HL-60 (cell line): ENCODE measurements around the gene GRIA2.

Experiments used
- DNase-seq, 2 experiments: peaks; one replicate each; pipeline ENCODE4 v3.0.0-alpha.2; 2010 to 2020; ENCODE audit warnings: low read depth in 1 of 2, low spot score in 1 of 2
- H3K27ac ChIP-seq: fragments of 250-450 bp; sonication (Bioruptor Pico); replicated peaks from 2 replicates; pipeline ENCODE4 v1.5.1; 2020; ENCODE audit warnings: mild to moderate bottlenecking, moderate library complexity
- H3K27me3 ChIP-seq: fragments of 250-450 bp; sonication (Bioruptor Pico); 2 replicates; pipeline ENCODE4 v1.5.1; 2021; ENCODE audit warnings: mild to moderate bottlenecking, moderate library complexity; ENCODE audit not compliant: insufficient read depth, poor library complexity, severe bottlenecking
- H3K4me3 ChIP-seq: replicated peaks from 2 replicates; pipeline ENCODE4 v1.5.1; 2011; ENCODE audit warnings: mild to moderate bottlenecking, control low read depth, low read length; ENCODE audit not compliant: insufficient read depth
- GABPA ChIP-seq: IDR thresholded peaks from 2 replicates; pipeline ENCODE4 v1.6.1; 2012; ENCODE audit warnings: low read depth
- POLR2AphosphoS5 ChIP-seq: IDR thresholded peaks from 2 replicates; pipeline ENCODE4 v1.6.1; 2012; ENCODE audit warnings: low read depth
- SPI1 ChIP-seq: IDR thresholded peaks from 2 replicates; pipeline ENCODE4 v1.6.1; 2012; ENCODE audit warnings: low read depth, mild to moderate bottlenecking, borderline replicate concordance
- TF ChIP-seq, protein P1 (sequence below): IDR thresholded peaks from one replicate; pipeline ENCODE4 v1.5.1; 2011; ENCODE audit warnings: low read length, control low read depth, inconsistent platforms; ENCODE audit not compliant: insufficient read depth
- TF ChIP-seq, protein P2 (sequence below): IDR thresholded peaks from 2 replicates; pipeline ENCODE4 v1.6.1; 2012; ENCODE audit warnings: low read depth; ENCODE audit not compliant: insufficient replicate concordance

Gene GRIA2

DNA sequence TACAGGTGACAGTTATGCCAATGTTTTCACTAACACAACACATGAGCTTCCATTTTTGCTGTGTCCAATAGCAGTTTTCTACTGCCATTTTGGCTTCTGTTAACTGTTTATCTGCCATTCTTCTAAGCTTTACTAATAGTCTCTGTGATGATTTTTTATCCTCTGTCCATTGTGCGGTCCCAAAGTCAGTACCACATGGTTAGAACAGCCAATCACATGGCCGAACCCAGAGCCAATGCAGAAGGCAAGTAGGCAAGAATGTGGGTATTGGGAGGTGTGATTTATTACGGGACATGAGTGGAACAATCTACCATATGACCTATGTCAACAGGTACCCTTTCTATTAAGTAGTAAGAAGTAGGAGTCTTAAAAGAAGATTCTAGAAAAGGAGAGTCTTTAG lies 61.5 kb downstream of the GRIA2 start:
- H3K27me3 ChIP-seq, result no peaks in the 10 kb centered on the region
- DNase-seq, result no peak
- no peak overlapping the region for H3K4me3 ChIP-seq
- no peak overlapping the region for H3K27ac ChIP-seq
- no peak for TF ChIP-seq GABPA
- TF ChIP-seq POLR2AphosphoS5, result no peak

DNA sequence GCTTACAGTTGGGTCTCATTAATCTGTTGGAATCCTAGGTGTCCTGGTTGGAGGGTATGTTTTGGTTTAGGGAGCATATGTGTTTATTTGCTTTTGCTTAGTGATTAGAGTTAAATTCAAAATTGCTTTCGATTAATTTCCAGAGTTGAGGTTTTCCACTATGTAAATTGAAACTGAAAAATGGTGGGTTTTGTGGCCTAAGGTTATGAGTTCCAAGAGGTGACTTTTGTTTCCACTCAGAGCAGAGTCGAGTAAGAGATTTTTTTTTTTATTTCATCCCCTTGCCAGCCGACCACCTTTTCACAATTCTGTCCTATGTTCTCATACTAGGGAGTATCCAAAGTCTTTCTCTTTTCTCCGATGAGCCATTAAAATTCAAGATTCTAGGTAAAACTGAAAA lies 66.9 kb downstream of the GRIA2 start:
- DNase-seq, result no peak
- TF ChIP-seq, protein P1, sequence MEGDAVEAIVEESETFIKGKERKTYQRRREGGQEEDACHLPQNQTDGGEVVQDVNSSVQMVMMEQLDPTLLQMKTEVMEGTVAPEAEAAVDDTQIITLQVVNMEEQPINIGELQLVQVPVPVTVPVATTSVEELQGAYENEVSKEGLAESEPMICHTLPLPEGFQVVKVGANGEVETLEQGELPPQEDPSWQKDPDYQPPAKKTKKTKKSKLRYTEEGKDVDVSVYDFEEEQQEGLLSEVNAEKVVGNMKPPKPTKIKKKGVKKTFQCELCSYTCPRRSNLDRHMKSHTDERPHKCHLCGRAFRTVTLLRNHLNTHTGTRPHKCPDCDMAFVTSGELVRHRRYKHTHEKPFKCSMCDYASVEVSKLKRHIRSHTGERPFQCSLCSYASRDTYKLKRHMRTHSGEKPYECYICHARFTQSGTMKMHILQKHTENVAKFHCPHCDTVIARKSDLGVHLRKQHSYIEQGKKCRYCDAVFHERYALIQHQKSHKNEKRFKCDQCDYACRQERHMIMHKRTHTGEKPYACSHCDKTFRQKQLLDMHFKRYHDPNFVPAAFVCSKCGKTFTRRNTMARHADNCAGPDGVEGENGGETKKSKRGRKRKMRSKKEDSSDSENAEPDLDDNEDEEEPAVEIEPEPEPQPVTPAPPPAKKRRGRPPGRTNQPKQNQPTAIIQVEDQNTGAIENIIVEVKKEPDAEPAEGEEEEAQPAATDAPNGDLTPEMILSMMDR, result no peak
- no peak overlapping the region for H3K27ac ChIP-seq

DNA sequence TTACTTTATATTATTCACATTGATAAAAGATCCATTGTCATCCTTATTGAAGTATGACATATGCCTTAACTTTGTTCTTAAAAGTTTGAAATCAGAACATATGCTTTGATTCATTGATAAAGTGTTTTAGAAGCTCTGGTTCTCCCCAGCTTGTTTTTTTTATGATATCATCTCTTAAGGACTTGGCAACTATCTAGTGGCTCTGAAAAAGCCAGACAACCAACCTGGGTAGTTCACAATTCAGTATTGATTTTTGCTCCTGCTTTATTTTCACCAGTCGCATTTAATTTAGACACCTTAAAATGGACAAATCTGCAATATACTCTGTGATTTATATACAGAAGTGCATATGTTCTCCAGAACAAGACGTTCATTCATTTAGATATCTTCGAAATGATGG lies 70.1 kb downstream of the GRIA2 start:
- DNase-seq, result no peak
- TF ChIP-seq, protein P1, result no peak
- TF ChIP-seq, protein P2, sequence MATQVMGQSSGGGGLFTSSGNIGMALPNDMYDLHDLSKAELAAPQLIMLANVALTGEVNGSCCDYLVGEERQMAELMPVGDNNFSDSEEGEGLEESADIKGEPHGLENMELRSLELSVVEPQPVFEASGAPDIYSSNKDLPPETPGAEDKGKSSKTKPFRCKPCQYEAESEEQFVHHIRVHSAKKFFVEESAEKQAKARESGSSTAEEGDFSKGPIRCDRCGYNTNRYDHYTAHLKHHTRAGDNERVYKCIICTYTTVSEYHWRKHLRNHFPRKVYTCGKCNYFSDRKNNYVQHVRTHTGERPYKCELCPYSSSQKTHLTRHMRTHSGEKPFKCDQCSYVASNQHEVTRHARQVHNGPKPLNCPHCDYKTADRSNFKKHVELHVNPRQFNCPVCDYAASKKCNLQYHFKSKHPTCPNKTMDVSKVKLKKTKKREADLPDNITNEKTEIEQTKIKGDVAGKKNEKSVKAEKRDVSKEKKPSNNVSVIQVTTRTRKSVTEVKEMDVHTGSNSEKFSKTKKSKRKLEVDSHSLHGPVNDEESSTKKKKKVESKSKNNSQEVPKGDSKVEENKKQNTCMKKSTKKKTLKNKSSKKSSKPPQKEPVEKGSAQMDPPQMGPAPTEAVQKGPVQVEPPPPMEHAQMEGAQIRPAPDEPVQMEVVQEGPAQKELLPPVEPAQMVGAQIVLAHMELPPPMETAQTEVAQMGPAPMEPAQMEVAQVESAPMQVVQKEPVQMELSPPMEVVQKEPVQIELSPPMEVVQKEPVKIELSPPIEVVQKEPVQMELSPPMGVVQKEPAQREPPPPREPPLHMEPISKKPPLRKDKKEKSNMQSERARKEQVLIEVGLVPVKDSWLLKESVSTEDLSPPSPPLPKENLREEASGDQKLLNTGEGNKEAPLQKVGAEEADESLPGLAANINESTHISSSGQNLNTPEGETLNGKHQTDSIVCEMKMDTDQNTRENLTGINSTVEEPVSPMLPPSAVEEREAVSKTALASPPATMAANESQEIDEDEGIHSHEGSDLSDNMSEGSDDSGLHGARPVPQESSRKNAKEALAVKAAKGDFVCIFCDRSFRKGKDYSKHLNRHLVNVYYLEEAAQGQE, result no peak
- TF ChIP-seq POLR2AphosphoS5, result no peak
- no peak for TF ChIP-seq GABPA
- TF ChIP-seq SPI1, result no peak
- H3K4me3 ChIP-seq, result no peak overlapping the region
- H3K27me3 ChIP-seq, result no peaks in the 10 kb centered on the region
- H3K27ac ChIP-seq, result no peak overlapping the region

More for the DNA sequence above, 66.9 kb downstream of the GRIA2 start:
- H3K27me3 ChIP-seq, result no peaks in the 10 kb centered on the region
- no peak overlapping the region for H3K4me3 ChIP-seq

DNA sequence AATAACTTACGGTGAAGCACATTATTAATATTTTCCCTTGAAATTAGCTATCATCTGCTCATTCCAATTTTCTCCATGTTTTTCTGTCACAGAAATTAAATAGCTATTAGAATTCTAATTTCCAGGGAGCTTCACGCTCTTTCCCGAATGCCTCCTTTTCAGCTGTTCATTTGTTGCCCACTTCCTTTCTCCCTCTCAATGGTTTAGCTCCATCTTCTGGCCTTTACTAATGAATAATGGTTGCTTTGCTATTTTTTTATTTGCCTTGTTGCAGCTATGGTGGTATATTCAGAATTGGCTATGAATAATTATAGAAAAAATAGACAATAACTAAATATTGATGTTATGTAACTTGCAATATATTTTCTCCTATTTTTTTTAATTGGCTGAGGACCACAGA lies 70.5 kb downstream of the GRIA2 start:
- Histone ChIP-seq H3K27ac (no peak overlapping the region), H3K4me3 (no peak overlapping the region), H3K27me3 (no peaks in the 10 kb centered on the region)
- TF ChIP-seq, protein P2, result no peak
- TF ChIP-seq POLR2AphosphoS5 (no peak), GABPA (no peak), SPI1 (no peak)
- TF ChIP-seq, protein P1, result no peak
- no peak for DNase-seq
